Ascending aorta (tissue), 2 donors: ENCODE measurements around the gene RHOH. TPM values are rescaled to one million over a fixed set of nuclear protein-coding genes. Genes with fewer than 3 reads are reported as not detected.
A peak's percentile ranks its signal among the peaks of the same experiment; 100 is the strongest.

ENCODE experiments used
- DNase-seq, 2 donors: peaks; one replicate each; pipeline ENCODE4 v3.0.0-alpha.2; 2019; ENCODE audit warnings: low spot score in 2 of 2
- H3K27ac ChIP-seq, 2 donors: fragments of 200-600 bp; sonication (generic); one replicate each; pipeline ENCODE4 v1.5.1; 2016 to 2017; ENCODE audit warnings: mild to moderate bottlenecking in 1 of 2
- H3K27me3 ChIP-seq: fragments of 200-600 bp; sonication (generic); one replicate; pipeline ENCODE4 v1.5.1; 2017
- H3K36me3 ChIP-seq, 2 donors: fragments of 200-600 bp; sonication (generic); one replicate each; pipeline ENCODE4 v1.5.1; 2016
- H3K4me1 ChIP-seq, 2 donors: fragments of 200-600 bp; sonication (generic); one replicate each; pipeline ENCODE4 v1.5.1; 2016 to 2017; ENCODE audit warnings: mild to moderate bottlenecking in 1 of 2
- H3K4me3 ChIP-seq, 2 donors: fragments of 200-600 bp; sonication (generic); one replicate each; pipeline ENCODE4 v1.5.1; 2016 to 2017; ENCODE audit warnings: mild to moderate bottlenecking in 1 of 2
- H3K9me3 ChIP-seq, 2 donors: fragments of 200-600 bp; sonication (generic); one replicate each; pipeline ENCODE4 v1.5.1; 2016
- CTCF ChIP-seq, 3 experiments: fragments of 200-600 bp in 2 of 3; fragments of 450-650 bp in 1 of 3; sonication (generic) in 2 of 3; IDR thresholded peaks; one replicate each; pipeline ENCODE4 v1.5.1; 2016 to 2019; ENCODE audit warnings: antibody characterized with exemption in 3 of 3, mild to moderate bottlenecking in 1 of 3, moderate library complexity in 1 of 3
- intact Hi-C: fragments of 100-400 bp; cut with DNase I; formaldehyde crosslinking; loops from one replicate; pipeline ENCODE4 v1.15.1; 2023
- total RNA-seq: library from RNA; depleted of rRNA; stranded (reverse); fragments of >200 nt; gene quantifications from one replicate; pipeline ENCODE4 v1.1.0, GENCODE V29; 2016

Gene RHOH
- total RNA-seq, 1 donor from 2014 or later, result not detected

- TF ChIP-seq CTCF (IDR thresholded peaks at IDR 0.05), result no peak
- H3K9me3 ChIP-seq, result no peaks in the 10 kb centered on the region
- H3K27me3 ChIP-seq, result no peaks in the 10 kb centered on the region
- no peak overlapping the region for H3K27ac ChIP-seq
- no peak for DNase-seq
- no peak overlapping the region for H3K4me3 ChIP-seq
- no peaks in the 10 kb centered on the region for H3K36me3 ChIP-seq
- no peaks in the 10 kb centered on the region for H3K4me1 ChIP-seq
- intact Hi-C loops, result no loop called here
These were observed 3.3 kb upstream of the RHOH start for GRCh38 chr4:40193578-40193977.

- H3K36me3 ChIP-seq, result no peaks in the 10 kb centered on the region
- intact Hi-C loops, result no loop called here
- TF ChIP-seq CTCF (IDR thresholded peaks at IDR 0.05), result no peak
- H3K9me3 ChIP-seq, result no peaks in the 10 kb centered on the region
- no peak for DNase-seq
- no peak overlapping the region for H3K27ac ChIP-seq
- H3K4me3 ChIP-seq, result no peak overlapping the region
- no peaks in the 10 kb centered on the region for H3K27me3 ChIP-seq
- H3K4me1 ChIP-seq, result no peaks in the 10 kb centered on the region
These were observed 2.1 kb upstream of the RHOH start for GRCh38 chr4:40194602-40195161.

- Histone ChIP-seq H3K27me3 (no peaks in the 10 kb centered on the region), H3K9me3 (no peaks in the 10 kb centered on the region), H3K4me1 (no peaks in the 10 kb centered on the region), H3K4me3 (no peak overlapping the region), H3K27ac (no peak overlapping the region), H3K36me3 (no peaks in the 10 kb centered on the region)
- TF ChIP-seq CTCF (IDR thresholded peaks at IDR 0.05), result no peak
- intact Hi-C loops, result no loop called here
- DNase-seq, result no peak
These were observed 1.4 kb upstream of the RHOH start for GRCh38 chr4:40195182-40196177.

GRCh38 chr4:40196272-40196671 lies 559 bp upstream of the RHOH start:
- no peak overlapping the region for H3K27ac ChIP-seq
- intact Hi-C loops, result no loop called here
- H3K4me1 ChIP-seq, result no peaks in the 10 kb centered on the region
- no peak for DNase-seq
- H3K36me3 ChIP-seq, result no peaks in the 10 kb centered on the region
- no peak for TF ChIP-seq CTCF (IDR thresholded peaks at IDR 0.05)
- H3K4me3 ChIP-seq, result no peak overlapping the region
- no peaks in the 10 kb centered on the region for H3K27me3 ChIP-seq
- no peaks in the 10 kb centered on the region for H3K9me3 ChIP-seq

GRCh38 chr4:40197879-40198689 lies 1.3 kb downstream of the RHOH start:
- Histone ChIP-seq H3K9me3 (no peaks in the 10 kb centered on the region), H3K4me1 (no peaks in the 10 kb centered on the region), H3K4me3 (peak overlapping the region in 1 of 2 donors; percentile 4), H3K36me3 (no peaks in the 10 kb centered on the region), H3K27ac (no peak overlapping the region), H3K27me3 (no peaks in the 10 kb centered on the region)
- DNase-seq, result no peak
- TF ChIP-seq CTCF (IDR thresholded peaks at IDR 0.05), result no peak
- intact Hi-C loops, result no loop called here
